Fibroblast of the aortic adventitia (primary cell): ENCODE results near the gene GCHFR. TPM values are rescaled to one million over a fixed set of nuclear protein-coding genes. Genes with fewer than 3 reads are reported as not detected.

Source experiments
- DNase-seq: peaks from one replicate; pipeline ENCODE4 v3.0.0-alpha.2; 2010; ENCODE audit warnings: low read depth
- H3K4me3 ChIP-seq: 2 replicates; pipeline ENCODE4 v1.5.1; 2011; ENCODE audit warnings: low read depth, mild to moderate bottlenecking, control low read depth, low read length, moderate library complexity
- CTCF ChIP-seq: IDR thresholded peaks from 2 replicates; pipeline ENCODE4 v1.5.1; 2011; ENCODE audit warnings: mild to moderate bottlenecking, low read length, control low read depth, inconsistent platforms; ENCODE audit not compliant: insufficient read depth
- total RNA-seq: library from RNA; depleted of rRNA; stranded (reverse); fragments of >200 nt; gene quantifications from 2 replicates; pipeline ENCODE4 v1.2.3, GENCODE V29; 2012; ENCODE audit warnings: low replicate concordance

The GCHFR gene
- total RNA-seq, 1 donor = 2.0 TPM

GRCh38 chr15:40723919-40724318, 39.9 kb upstream of the GCHFR start:
- no peak for DNase-seq
- H3K4me3 ChIP-seq = no peak overlapping the region
- no peak for TF ChIP-seq CTCF

- no peak for DNase-seq
- H3K4me3 ChIP-seq = no peak overlapping the region
- TF ChIP-seq CTCF = no peak
These were observed 32.8 kb upstream of the GCHFR start for GRCh38 chr15:40731034-40731433.

- DNase-seq = no peak
- no peak overlapping the region for H3K4me3 ChIP-seq
- TF ChIP-seq CTCF = no peak
These were observed 27.3 kb upstream of the GCHFR start for GRCh38 chr15:40736575-40736974.

GRCh38 chr15:40737048-40737447, 26.8 kb upstream of the GCHFR start:
- DNase-seq = no peak
- H3K4me3 ChIP-seq = no peak overlapping the region
- TF ChIP-seq CTCF = no peak

- DNase-seq = no peak
- no peak overlapping the region for H3K4me3 ChIP-seq
- no peak for TF ChIP-seq CTCF
These were observed 24.8 kb upstream of the GCHFR start for GRCh38 chr15:40739047-40739446.

- no peak for DNase-seq
- H3K4me3 ChIP-seq = no peak overlapping the region
- no peak for TF ChIP-seq CTCF
These were observed 24.0 kb upstream of the GCHFR start for GRCh38 chr15:40739854-40740253.

GRCh38 chr15:40743485-40743901, 20.4 kb upstream of the GCHFR start:
- DNase-seq = no peak
- TF ChIP-seq CTCF = no peak

More at GRCh38 chr15:40743485-40743901, 20.4 kb upstream of the GCHFR start:
- H3K4me3 ChIP-seq = no peak overlapping the region
